HCT116 (cell line): ENCODE data around the gene POLR3H. TPM values are rescaled to one million over a fixed set of nuclear protein-coding genes. Genes with fewer than 3 reads are reported as not detected.

Source experiments
- ATAC-seq: fragments of 200-7000 bp; cut with Tn5 transposase; 2 replicates; pipeline ENCODE4 v1.9.1; 2020; ENCODE audit warnings: mild to moderate bottlenecking, moderate library complexity
- BruUV-seq: library from RNA; stranded (reverse); fragments of 400-500 nt; replicated peaks from 2 replicates; lab custom pipeline; 2021; lab: Mats Ljungman, UMichigan
- CTCF ChIA-PET: fragments of 300-600 bp; sonication (Branson Sonifier 250); formaldehyde crosslinking; loops from one replicate; lab custom pipeline; 2021; ENCODE audit warnings: antibody characterized with exemption; lab: Charles Lee
- POLR2A ChIA-PET: fragments of 300-600, 350-600 bp; sonication (Branson Sonifier 250); formaldehyde crosslinking; loops from one replicate; lab custom pipeline; 2021; ENCODE audit warnings: antibody characterized with exemption; lab: Charles Lee
- RAD21 ChIA-PET, 2 experiments: fragments of 300-600 bp; sonication (Branson Sonifier 250); formaldehyde crosslinking; loops; one replicate each; lab custom pipeline; 2023; ENCODE audit warnings: low total read pairs in 2 of 2; ENCODE audit not compliant: uncharacterized antibody in 2 of 2, unreplicated experiment in 2 of 2, low non-redundant PET in 1 of 2; lab: Charles Lee
- DNase-seq: peaks from one replicate; pipeline ENCODE4 v3.0.0-alpha.2; 2010; ENCODE audit warnings: low read depth, low spot score
- H2AFZ ChIP-seq: fragments of 200-600 bp; shearing (Covaris generic), sonication (generic); 2 replicates; pipeline ENCODE4 v1.6.1; 2017; ENCODE audit warnings: low read depth, mixed run types, mixed read lengths, antibody characterized with exemption, low read length; ENCODE audit not compliant: poor library complexity, severe bottlenecking
- H3K27ac ChIP-seq: 2 replicates; pipeline ENCODE4 v1.5.1; 2012; ENCODE audit warnings: low read depth, low read length
- H3K27me3 ChIP-seq: fragments of 200-600 bp; sonication (generic); 2 replicates; pipeline ENCODE4 v1.6.1; 2016; ENCODE audit warnings: mixed run types, low read length, mixed read lengths; ENCODE audit not compliant: insufficient read depth
- H3K36me3 ChIP-seq, 2 experiments: fragments of 200-500 bp in 1 of 2; fragments of 200-600 bp in 1 of 2; sonication (Bioruptor generic) in 1 of 2; sonication (generic) in 1 of 2; 2 replicates each; pipeline versions ENCODE4 v1.5.1 to v1.6.1; 2014 to 2016; ENCODE audit warnings: low read length in 2 of 2, inconsistent platforms in 1 of 2, mixed read lengths in 1 of 2, mixed run types in 1 of 2; ENCODE audit not compliant: insufficient read depth in 2 of 2, control insufficient read depth in 1 of 2
- H3K4me1 ChIP-seq, 2 experiments: fragments of 200-600 bp in 1 of 2; sonication (generic) in 1 of 2; 2 replicates each; pipeline versions ENCODE4 v1.5.1 to v1.6.1; 2012 to 2017; ENCODE audit warnings: low read length in 2 of 2, inconsistent platforms in 1 of 2, mild to moderate bottlenecking in 1 of 2, mixed read lengths in 1 of 2, mixed run types in 1 of 2, moderate library complexity in 1 of 2; ENCODE audit not compliant: insufficient read depth in 2 of 2, control insufficient read depth in 1 of 2
- H3K4me2 ChIP-seq: fragments of 200-600 bp; sonication (generic); 2 replicates; pipeline ENCODE4 v1.6.1; 2017; ENCODE audit warnings: mixed run types, low read length, mixed read lengths
- H3K4me3 ChIP-seq, 2 experiments: fragments of 200-600 bp in 1 of 2; sonication (generic) in 1 of 2; replicated peaks in 1 of 2; 2 replicates each; pipeline ENCODE4 v1.5.1; 2011 to 2016; ENCODE audit warnings: low read length in 2 of 2, control low read depth in 1 of 2, low read depth in 1 of 2, mild to moderate bottlenecking in 1 of 2, mixed read lengths in 1 of 2, mixed run types in 1 of 2
- H3K79me2 ChIP-seq: fragments of 200-600 bp; sonication (generic); 2 replicates; pipeline ENCODE4 v1.6.1; 2017; ENCODE audit warnings: mild to moderate bottlenecking, mixed run types, low read length, moderate library complexity, mixed read lengths; ENCODE audit not compliant: insufficient read depth
- H3K9ac ChIP-seq: fragments of 200-600 bp; sonication (generic); 2 replicates; pipeline ENCODE4 v1.6.1; 2016; ENCODE audit warnings: low read length, mixed read lengths
- H3K9me2 ChIP-seq: fragments of 200-600 bp; sonication (generic), shearing (Covaris generic); 2 replicates; pipeline ENCODE4 v1.6.1; 2017; ENCODE audit warnings: mixed run types, mild to moderate bottlenecking, moderate library complexity; ENCODE audit not compliant: insufficient read depth
- H3K9me3 ChIP-seq, 2 experiments: fragments of 200-500 bp in 1 of 2; fragments of 200-600 bp in 1 of 2; sonication (Bioruptor generic) in 1 of 2; sonication (generic) in 1 of 2; 2 replicates each; pipeline ENCODE4 v1.6.1; 2014 to 2017; ENCODE audit warnings: low read length in 2 of 2, mixed read lengths in 2 of 2, inconsistent platforms in 1 of 2, low read depth in 1 of 2, mild to moderate bottlenecking in 1 of 2, mixed run types in 1 of 2, moderate library complexity in 1 of 2; ENCODE audit not compliant: control insufficient read depth in 1 of 2, insufficient read depth in 1 of 2
- H4K20me1 ChIP-seq: fragments of 200-600 bp; sonication (generic), shearing (Covaris generic); 2 replicates; pipeline ENCODE4 v1.6.1; 2017; ENCODE audit warnings: mixed run types, mild to moderate bottlenecking, moderate library complexity; ENCODE audit not compliant: insufficient read depth
- CBX3 ChIP-seq: IDR thresholded peaks from 2 replicates; pipeline ENCODE4 v1.6.1; 2012; ENCODE audit warnings: low read depth
- CTCF ChIP-seq, 3 experiments: fragments of 200-600 bp in 1 of 3; sonication (generic) in 1 of 3; IDR thresholded peaks in 2 of 3; conservative IDR thresholded peaks in 1 of 3; 2 replicates each; pipeline ENCODE4 v1.5.1; 2012 to 2017; ENCODE audit warnings: low read depth in 2 of 3, low read length in 2 of 3, antibody characterized with exemption in 1 of 3, borderline replicate concordance in 1 of 3, control low read depth in 1 of 3, mild to moderate bottlenecking in 1 of 3, mixed read lengths in 1 of 3, mixed run types in 1 of 3, moderate library complexity in 1 of 3; ENCODE audit not compliant: insufficient read depth in 1 of 3
- EGR1 ChIP-seq: IDR thresholded peaks from 2 replicates; pipeline ENCODE4 v1.6.1; 2012; ENCODE audit warnings: low read depth
- ELF1 ChIP-seq: IDR thresholded peaks from 2 replicates; pipeline ENCODE4 v1.6.1; 2012; ENCODE audit warnings: low read depth, borderline replicate concordance
- EZH2 ChIP-seq: fragments of 200-600 bp; sonication (generic); IDR thresholded peaks from 2 replicates; pipeline ENCODE4 v1.6.1; 2017; ENCODE audit warnings: antibody characterized with exemption, mixed run types
- EZH2phosphoT487 ChIP-seq: fragments of 200-600 bp; IDR thresholded peaks from 2 replicates; pipeline ENCODE4 v1.6.1; 2018; ENCODE audit warnings: antibody characterized with exemption, borderline replicate concordance
- POLR2AphosphoS5 ChIP-seq: IDR thresholded peaks from 2 replicates; pipeline ENCODE4 v1.6.1; 2011; ENCODE audit warnings: mild to moderate bottlenecking, low read depth, low read length, moderate library complexity
- RAD21 ChIP-seq: IDR thresholded peaks from 2 replicates; pipeline ENCODE4 v1.6.1; 2012; ENCODE audit warnings: low read depth, mild to moderate bottlenecking
- SRF ChIP-seq: IDR thresholded peaks from 2 replicates; pipeline ENCODE4 v1.6.1; 2012; ENCODE audit warnings: low read depth
- TCF7L2 ChIP-seq: IDR thresholded peaks from 2 replicates; pipeline ENCODE4 v1.7.0; 2011; ENCODE audit warnings: borderline replicate concordance, inconsistent platforms; ENCODE audit not compliant: insufficient read depth, insufficient read length; ENCODE audit errors: extremely low read depth
- YY1 ChIP-seq: IDR thresholded peaks from 2 replicates; pipeline ENCODE4 v1.6.1; 2011; ENCODE audit warnings: low read length, low read depth, moderate library complexity, mild to moderate bottlenecking; ENCODE audit not compliant: insufficient replicate concordance; ENCODE audit errors: extremely low read depth
- ZNF274 ChIP-seq: fragments of 200-500 bp; sonication (Bioruptor generic); IDR thresholded peaks from 2 replicates; pipeline ENCODE4 v1.6.1; 2014; ENCODE audit warnings: mild to moderate bottlenecking, low read depth, low read length, inconsistent platforms
- intact Hi-C: fragments of 100-400 bp; cut with micrococcal nuclease; formaldehyde crosslinking; loops from 2 replicates; pipeline ENCODE4 v1.10.0; 2022
- total RNA-seq: library from RNA; stranded (reverse); gene quantifications from one replicate; pipeline ENCODE4 v1.2.1, GENCODE V29; 2021; ENCODE audit not compliant: unreplicated experiment
- TF ChIP-seq, protein P1 (sequence below): IDR thresholded peaks from 2 replicates; pipeline ENCODE4 v1.6.1; 2012
- TF ChIP-seq, protein P2 (sequence below): IDR thresholded peaks from 2 replicates; pipeline ENCODE4 v1.6.1; 2012

Gene POLR3H
- total RNA-seq, 1 experiment from 2014 or later: 62.1 TPM

GRCh38 chr22:41498303-41498835 is 45.9 kb downstream of the POLR3H start:
- CTCF ChIA-PET: no interaction called here
- Histone ChIP-seq H3K4me1 (no peaks in the 10 kb centered on the region), H3K9me2 (no peaks in the 10 kb centered on the region), H3K9ac (no peak overlapping the region), H3K27ac (no peak overlapping the region)
- POLR2A ChIA-PET: no interaction called here
- no peak for ATAC-seq
- TF ChIP-seq RAD21 (no peak), CBX3 (no peak), ELF1 (no peak), SRF (no peak), EZH2phosphoT487 (no peak), TCF7L2 (no peak), CTCF (IDR thresholded peaks at IDR 0.05 in 2 of 3, conservative IDR thresholded peaks at IDR 0.05 in 1 of 3; ENCODE audit: borderline replicate concordance in 1 of 3, insufficient read depth in 1 of 3, low read depth in 2 of 3, low read length in 2 of 3) (no peak), YY1 (no peak), ZNF274 (no peak), POLR2AphosphoS5 (no peak), EZH2 (no peak), EGR1 (no peak)
- TF ChIP-seq, protein P1, sequence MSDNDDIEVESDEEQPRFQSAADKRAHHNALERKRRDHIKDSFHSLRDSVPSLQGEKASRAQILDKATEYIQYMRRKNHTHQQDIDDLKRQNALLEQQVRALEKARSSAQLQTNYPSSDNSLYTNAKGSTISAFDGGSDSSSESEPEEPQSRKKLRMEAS: no peak
- TF ChIP-seq, protein P2, sequence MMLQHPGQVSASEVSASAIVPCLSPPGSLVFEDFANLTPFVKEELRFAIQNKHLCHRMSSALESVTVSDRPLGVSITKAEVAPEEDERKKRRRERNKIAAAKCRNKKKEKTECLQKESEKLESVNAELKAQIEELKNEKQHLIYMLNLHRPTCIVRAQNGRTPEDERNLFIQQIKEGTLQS: no peak
- TF ChIP-seq, all 23 proteins: peak for 0
- Histone ChIP-seq H4K20me1 (no peaks in the 10 kb centered on the region), H2AFZ (no peak overlapping the region), H3K9me3 (no peaks in the 10 kb centered on the region), H3K4me2 (no peak overlapping the region), H3K4me3 (no peak overlapping the region), H3K79me2 (peaks cover 68% of the 10 kb centered on the region), H3K36me3 (peaks cover 3 to 12% of the 10 kb centered on the region in 2 experiments; a peak in 1 of 4 replicates), H3K27me3 (no peaks in the 10 kb centered on the region)
- RAD21 ChIA-PET: no interaction called here
- intact Hi-C loops: no loop called here
- BruUV-seq: no TSS peak
- no peak for DNase-seq
